ENCODE results near the gene RCAN1. TPM values are rescaled to one million over a fixed set of nuclear protein-coding genes. Genes with fewer than 3 reads are reported as not detected.

The RCAN1 gene
- 10 to 100 TPM; 11.7 to 13.3 TPM for total RNA-seq

DNA sequence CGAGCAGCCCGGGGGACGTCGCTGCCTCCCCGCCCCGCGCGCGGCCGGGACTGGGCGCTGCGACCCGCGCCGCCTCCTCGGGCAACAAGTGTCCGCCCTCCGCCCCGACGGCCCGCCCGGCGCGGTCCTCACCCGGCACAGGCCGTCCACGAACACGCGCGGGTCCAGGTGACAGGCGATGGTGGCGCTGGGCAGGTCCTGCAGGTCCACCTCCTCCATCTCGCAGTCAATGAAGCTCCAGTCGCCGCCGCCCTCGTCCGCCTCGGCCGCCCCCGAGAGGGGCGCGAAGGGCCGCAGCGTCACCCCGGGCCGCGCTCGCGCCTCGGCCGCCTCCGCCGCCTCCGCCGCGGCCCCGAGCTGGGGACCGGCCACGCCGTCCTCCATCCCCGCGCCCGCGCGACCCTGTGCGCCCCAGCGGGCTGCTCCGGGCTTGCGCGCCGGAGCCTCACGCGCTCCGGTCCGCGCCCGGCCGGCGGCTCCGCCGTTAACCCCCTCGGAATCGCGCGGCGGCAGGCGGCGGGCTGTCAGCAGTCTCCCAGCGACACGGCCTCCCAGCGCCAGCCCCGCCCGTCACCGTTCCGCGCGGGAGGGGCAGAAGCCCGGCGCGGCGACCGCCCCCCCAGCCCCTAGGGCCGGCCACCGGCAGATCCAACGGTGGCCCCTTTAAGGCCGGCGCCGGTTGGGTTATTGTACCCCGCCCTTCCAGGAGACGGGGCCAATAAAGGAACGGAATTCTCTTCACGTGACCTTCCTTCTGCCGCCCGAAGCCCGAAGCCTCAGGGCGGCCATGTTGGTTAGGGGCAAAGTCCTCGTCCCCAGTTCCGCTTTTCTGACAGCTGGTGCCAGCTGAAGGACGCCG, at the start of gene RCAN1:
Gene RCAN1, minus strand, starts transcription at position 486 of the 859 bp plus-strand sequence. Its CDS starts 102 bp downstream, at position 384.
- ATAC-seq (replicated peaks in 1 of 2) (peak; percentile 97 to 98), DNase-seq (peak; percentile 89 to 91)
- Mint-ChIP-seq H3K9me3 (no peaks in the 10 kb centered on the region), H3K27me3 (ENCODE audit: low read depth) (peaks cover 23% of the 10 kb centered on the region), H3K27ac (peak within 1 kb of the TSS; percentile 31), H3K4me3 (peak within 1 kb of the TSS; percentile 88 to 89), H3K36me3 (ENCODE audit: insufficient read depth in 2 of 2) (no peaks in the 10 kb centered on the region), H3K4me1 (ENCODE audit: low read depth) (peaks cover 45% of the 10 kb centered on the region)

GRCh38 chr21:34661848-34662247, 46.9 kb upstream of the RCAN1 start:
- Mint-ChIP-seq H3K9me3 (peaks cover 15 to 21% of the 10 kb centered on the region in 2 donors), H3K27me3 (ENCODE audit: low read depth) (peaks cover 68% of the 10 kb centered on the region)
- DNase-seq: no peak

DNA sequence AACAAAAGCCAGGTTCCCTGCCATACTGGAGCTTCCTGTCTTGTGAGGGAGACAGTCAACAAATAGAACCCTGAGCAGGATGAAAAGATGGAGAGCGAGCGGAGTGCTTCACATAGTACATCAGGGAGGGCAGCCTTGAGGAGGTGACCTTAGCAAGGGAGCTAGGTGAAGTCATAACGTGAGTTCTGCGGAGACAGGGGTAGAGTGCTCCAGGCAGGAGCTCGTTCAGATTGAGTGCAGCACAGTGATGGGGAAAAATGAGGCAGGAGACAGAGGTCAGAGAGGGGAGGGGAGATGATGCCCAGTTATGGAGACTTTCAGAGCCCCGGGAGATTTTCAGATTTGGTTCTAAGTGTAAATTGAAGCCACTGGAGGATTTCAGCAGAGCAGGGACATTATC, 38.6 kb upstream of the RCAN1 start:
- H3K27ac Mint-ChIP-seq: no peak overlapping the region
- H3K4me1 Mint-ChIP-seq (ENCODE audit: low read depth): peaks cover 9% of the 10 kb centered on the region
- H3K4me3 Mint-ChIP-seq: no peak overlapping the region
- DNase-seq (no peak), ATAC-seq (replicated peaks in 1 of 2) (no peak)
- peaks cover 0 to 6% of the 10 kb centered on the region in 2 donors for H3K36me3 Mint-ChIP-seq (ENCODE audit: insufficient read depth in 2 of 2)
- peaks cover 2 to 6% of the 10 kb centered on the region in 2 donors for H3K9me3 Mint-ChIP-seq
- H3K27me3 Mint-ChIP-seq (ENCODE audit: low read depth): peaks cover 71% of the 10 kb centered on the region

More at GRCh38 chr21:34661848-34662247, 46.9 kb upstream of the RCAN1 start:
- Mint-ChIP-seq H3K36me3 (ENCODE audit: insufficient read depth in 2 of 2) (peaks cover 11 to 17% of the 10 kb centered on the region in 2 donors), H3K4me1 (ENCODE audit: low read depth) (peaks cover 3% of the 10 kb centered on the region), H3K4me3 (no peak overlapping the region), H3K27ac (no peak overlapping the region)
- no peak for ATAC-seq (replicated peaks in 1 of 2)

DNA sequence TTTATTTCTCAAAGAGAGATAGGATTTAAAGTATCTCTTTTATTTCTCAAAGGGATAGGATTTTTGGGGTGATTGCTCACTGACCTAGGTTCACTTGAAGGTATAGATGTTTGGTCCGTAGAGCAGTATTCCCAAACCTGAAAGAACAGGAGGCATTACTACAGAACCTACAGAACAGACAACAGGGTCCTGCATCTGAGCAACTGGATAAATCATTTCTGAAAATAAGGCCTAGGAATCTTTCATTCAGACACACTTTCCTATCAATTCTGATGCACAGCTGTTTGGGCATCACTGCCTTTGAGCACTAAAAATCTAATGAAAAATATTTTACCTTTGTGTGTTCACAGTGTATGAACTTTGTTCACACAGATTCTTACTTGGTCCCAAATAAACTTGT, 36.7 kb upstream of the RCAN1 start:
- Mint-ChIP-seq H3K27me3 (ENCODE audit: low read depth) (peaks cover 55% of the 10 kb centered on the region), H3K4me3 (no peak overlapping the region), H3K36me3 (ENCODE audit: insufficient read depth in 2 of 2) (peaks cover 0 to 6% of the 10 kb centered on the region in 2 donors), H3K27ac (no peak overlapping the region), H3K4me1 (ENCODE audit: low read depth) (peaks cover 4% of the 10 kb centered on the region), H3K9me3 (peaks cover 2 to 3% of the 10 kb centered on the region in 2 donors)
- ATAC-seq (replicated peaks in 1 of 2) (no peak), DNase-seq (no peak)

- H3K27ac Mint-ChIP-seq: no peak overlapping the region
- ATAC-seq (replicated peaks in 1 of 2) (no peak), DNase-seq (no peak)
- no peaks in the 10 kb centered on the region for H3K4me1 Mint-ChIP-seq (ENCODE audit: low read depth)
- H3K36me3 Mint-ChIP-seq (ENCODE audit: insufficient read depth in 2 of 2): peaks cover 0 to 6% of the 10 kb centered on the region in 2 donors
- peaks cover 48% of the 10 kb centered on the region for H3K27me3 Mint-ChIP-seq (ENCODE audit: low read depth)
- H3K9me3 Mint-ChIP-seq: peaks cover 2 to 3% of the 10 kb centered on the region in 2 donors
- no peak overlapping the region for H3K4me3 Mint-ChIP-seq
These were observed 36.0 kb upstream of the RCAN1 start for GRCh38 chr21:34650861-34651431.

GRCh38 chr21:34649400-34649799, 34.5 kb upstream of the RCAN1 start:
- no peaks in the 10 kb centered on the region for H3K4me1 Mint-ChIP-seq (ENCODE audit: low read depth)
- peaks cover 2 to 3% of the 10 kb centered on the region in 2 donors for H3K9me3 Mint-ChIP-seq
- H3K27ac Mint-ChIP-seq: no peak overlapping the region
- no peak overlapping the region for H3K4me3 Mint-ChIP-seq
- no peak for ATAC-seq (replicated peaks in 1 of 2)
- no peak for DNase-seq
- H3K36me3 Mint-ChIP-seq (ENCODE audit: insufficient read depth in 2 of 2): peaks cover 0 to 6% of the 10 kb centered on the region in 2 donors
- peaks cover 44% of the 10 kb centered on the region for H3K27me3 Mint-ChIP-seq (ENCODE audit: low read depth)

GRCh38 chr21:34648739-34649297, 33.9 kb upstream of the RCAN1 start:
- Mint-ChIP-seq H3K27me3 (ENCODE audit: low read depth) (peaks cover 43% of the 10 kb centered on the region), H3K4me3 (no peak overlapping the region), H3K4me1 (ENCODE audit: low read depth) (no peaks in the 10 kb centered on the region), H3K36me3 (ENCODE audit: insufficient read depth in 2 of 2) (peaks cover 0 to 6% of the 10 kb centered on the region in 2 donors), H3K9me3 (peaks cover 2 to 3% of the 10 kb centered on the region in 2 donors), H3K27ac (no peak overlapping the region)
- no peak for ATAC-seq (replicated peaks in 1 of 2)
- no peak for DNase-seq

GRCh38 chr21:34647555-34647954, 32.6 kb upstream of the RCAN1 start:
- ATAC-seq (replicated peaks in 1 of 2) (no peak), DNase-seq (no peak)
- Mint-ChIP-seq H3K9me3 (peaks cover 2 to 3% of the 10 kb centered on the region in 2 donors), H3K4me3 (no peak overlapping the region), H3K27me3 (ENCODE audit: low read depth) (peaks cover 30% of the 10 kb centered on the region), H3K36me3 (ENCODE audit: insufficient read depth in 2 of 2) (peaks cover 0 to 6% of the 10 kb centered on the region in 2 donors), H3K4me1 (ENCODE audit: low read depth) (peaks cover 2% of the 10 kb centered on the region), H3K27ac (no peak overlapping the region)

- Mint-ChIP-seq H3K36me3 (ENCODE audit: insufficient read depth in 2 of 2) (peaks cover 0 to 3% of the 10 kb centered on the region in 2 donors), H3K4me1 (ENCODE audit: low read depth) (peaks cover 29% of the 10 kb centered on the region), H3K4me3 (no peak overlapping the region), H3K27me3 (ENCODE audit: low read depth) (peaks cover 14% of the 10 kb centered on the region), H3K9me3 (no peaks in the 10 kb centered on the region), H3K27ac (no peak overlapping the region)
- ATAC-seq (replicated peaks in 1 of 2) (no peak), DNase-seq (no peak)
These were observed 29.9 kb upstream of the RCAN1 start for GRCh38 chr21:34644825-34645224.

DNA sequence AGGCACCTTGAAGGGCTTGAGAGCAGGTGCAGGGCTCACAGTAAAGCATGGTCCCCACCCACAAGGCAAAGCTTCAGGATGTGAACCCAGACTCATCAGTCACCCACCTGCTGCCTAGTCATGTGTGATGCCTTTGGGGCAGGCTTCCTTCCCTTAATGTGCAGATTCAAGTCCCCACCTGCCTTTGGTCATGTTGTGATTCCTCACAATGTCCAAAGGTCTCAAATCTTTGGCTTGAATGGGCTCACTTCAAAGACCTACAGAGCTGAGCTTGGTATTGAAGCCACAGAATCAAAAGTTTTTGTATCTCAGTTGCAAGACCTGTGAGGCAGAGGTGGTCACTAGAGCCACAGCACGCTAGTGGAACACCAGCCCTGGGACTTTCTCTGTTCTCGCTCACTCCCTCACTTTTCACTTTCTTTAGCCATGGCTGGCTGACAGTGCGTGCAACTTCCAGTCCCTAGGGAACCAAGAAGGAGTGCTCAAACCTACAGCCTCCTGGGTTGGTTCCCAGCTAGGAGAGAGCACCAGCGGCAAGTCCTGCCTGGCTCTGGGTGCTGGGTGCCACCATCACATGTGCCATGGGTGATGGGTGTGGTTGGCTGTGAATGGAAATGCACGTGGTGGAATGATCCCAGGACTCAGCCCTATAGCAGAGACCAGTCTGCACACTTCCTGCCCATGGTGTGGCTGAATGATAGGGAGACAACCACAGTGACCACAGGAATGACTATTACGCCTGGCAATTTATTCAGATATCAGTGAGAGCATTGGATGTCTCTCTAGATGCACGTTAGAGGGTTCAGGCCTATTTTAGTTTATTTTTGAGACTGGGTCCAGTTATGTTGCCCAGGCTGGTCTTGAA, 27.5 kb upstream of the RCAN1 start:
- no peak for ATAC-seq (replicated peaks in 1 of 2)
- Mint-ChIP-seq H3K9me3 (peaks cover 2% of the 10 kb centered on the region in 2 donors), H3K4me1 (ENCODE audit: low read depth) (peaks cover 44% of the 10 kb centered on the region), H3K4me3 (no peak overlapping the region), H3K27ac (no peak overlapping the region), H3K27me3 (ENCODE audit: low read depth) (peaks cover 9% of the 10 kb centered on the region), H3K36me3 (ENCODE audit: insufficient read depth in 2 of 2) (peaks cover 2 to 3% of the 10 kb centered on the region in 2 donors)
- DNase-seq: no peak

DNA sequence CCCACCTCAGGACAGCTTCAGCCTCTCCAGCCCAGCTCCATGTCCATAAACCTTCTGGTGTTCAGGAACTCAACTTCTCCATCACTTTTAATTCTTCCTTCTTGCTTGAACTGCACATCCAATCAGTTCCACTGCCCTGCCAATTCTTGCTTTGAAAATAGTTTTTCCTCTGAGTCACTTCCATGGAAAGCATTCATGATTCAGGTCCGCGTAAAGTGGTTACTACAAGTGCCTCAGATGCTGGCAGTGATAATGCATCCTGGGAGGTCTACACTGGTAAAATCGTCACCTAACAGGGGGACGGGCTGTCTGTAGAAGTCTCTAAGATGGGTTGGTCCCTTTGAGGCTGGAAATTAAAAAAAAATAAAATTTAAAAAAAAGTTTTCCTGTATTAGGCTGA, 25.9 kb upstream of the RCAN1 start:
- peak overlapping the region; percentile 66 for H3K27ac Mint-ChIP-seq
- peaks cover 21% of the 10 kb centered on the region for H3K27me3 Mint-ChIP-seq (ENCODE audit: low read depth)
- H3K36me3 Mint-ChIP-seq (ENCODE audit: insufficient read depth in 2 of 2): peaks cover 2 to 3% of the 10 kb centered on the region in 2 donors
- DNase-seq (peak; percentile 11 to 38), ATAC-seq (replicated peaks in 1 of 2) (peak; percentile 74 to 77)
- peak overlapping the region; percentile 72 to 79 for H3K4me3 Mint-ChIP-seq
- peaks cover 45% of the 10 kb centered on the region for H3K4me1 Mint-ChIP-seq (ENCODE audit: low read depth)
- peaks cover 2% of the 10 kb centered on the region in 2 donors for H3K9me3 Mint-ChIP-seq

All from activated T-cell treated with anti-CD3 and anti-CD28 coated beads, Interleukin-2, amount 50 U/mL, for 72 hours (primary cell).